SK-N-SH treated with all-trans-retinoic acid at 6 μM for 48 hours (cell line): ENCODE data around the gene HTR6.

Source experiments
- ARNTL ChIP-seq: fragments of 450-650 bp; formaldehyde crosslinking; IDR thresholded peaks from 2 replicates; pipeline ENCODE4 v1.5.0; 2020; ENCODE audit warnings: low read depth, mild to moderate bottlenecking, moderate library complexity, borderline replicate concordance
- ISL1 ChIP-seq: fragments of 250-450 bp; sonication (Bioruptor Pico); IDR thresholded peaks from 2 replicates; pipeline ENCODE4 v2.1.2; 2022; ENCODE audit warnings: mild to moderate bottlenecking, moderate library complexity
- OSR1 ChIP-seq: fragments of 250-450 bp; sonication (Bioruptor Pico); IDR thresholded peaks from 2 replicates; pipeline ENCODE4 v1.8.0; 2022; ENCODE audit warnings: moderate library complexity, mild to moderate bottlenecking, inconsistent platforms
- PATZ1 ChIP-seq: fragments of 250-450 bp; sonication (Bioruptor Pico); IDR thresholded peaks from 2 replicates; pipeline ENCODE4 v1.8.0; 2020; ENCODE audit warnings: mild to moderate bottlenecking, moderate library complexity, borderline replicate concordance
- POU6F1 ChIP-seq: fragments of 250-450 bp; sonication (Bioruptor Pico); IDR thresholded peaks from 2 replicates; pipeline ENCODE4 v1.8.0; 2021; ENCODE audit warnings: low read depth, mild to moderate bottlenecking, moderate library complexity, borderline replicate concordance
- RARB ChIP-seq: fragments of 250-450 bp; sonication (Bioruptor Pico); IDR thresholded peaks from 2 replicates; pipeline ENCODE4 v1.8.0; 2021; ENCODE audit warnings: mild to moderate bottlenecking, moderate library complexity
- SNAI2 ChIP-seq: fragments of 250-450 bp; sonication (Bioruptor Pico); IDR thresholded peaks from 2 replicates; pipeline ENCODE4 v1.5.0; 2020; ENCODE audit warnings: mild to moderate bottlenecking, moderate library complexity
- TCF4 ChIP-seq: fragments of 250-450 bp; sonication (Bioruptor Pico); IDR thresholded peaks from 2 replicates; pipeline ENCODE4 v1.8.0; 2021; ENCODE audit warnings: mild to moderate bottlenecking, moderate library complexity, borderline replicate concordance
- TOX ChIP-seq: fragments of 250-450 bp; sonication (Bioruptor Pico); IDR thresholded peaks from 2 replicates; pipeline ENCODE4 v1.8.0; 2021; ENCODE audit warnings: mild to moderate bottlenecking, moderate library complexity, borderline replicate concordance
- TSHZ2 ChIP-seq: fragments of 250-450 bp; sonication (Bioruptor Pico); IDR thresholded peaks from 2 replicates; pipeline ENCODE4 v1.5.0; 2020; ENCODE audit warnings: mild to moderate bottlenecking, moderate library complexity
- ZFP3 ChIP-seq: fragments of 250-450 bp; sonication (Bioruptor Pico); IDR thresholded peaks from 2 replicates; pipeline ENCODE4 v1.5.0; 2020; ENCODE audit warnings: mild to moderate bottlenecking, moderate library complexity
- ZNF565 ChIP-seq: fragments of 450-650 bp; formaldehyde crosslinking; conservative IDR thresholded peaks from 2 replicates; pipeline ENCODE4 v1.5.0; 2020; ENCODE audit warnings: low read depth, mild to moderate bottlenecking, moderate library complexity
- ZNF70 ChIP-seq: fragments of 450-650 bp; formaldehyde crosslinking; IDR thresholded peaks from 2 replicates; pipeline ENCODE4 v1.5.0; 2020; ENCODE audit warnings: mild to moderate bottlenecking, moderate library complexity
- ZNF8 ChIP-seq: fragments of 450-650 bp; formaldehyde crosslinking; IDR thresholded peaks from 2 replicates; pipeline ENCODE4 v1.5.0; 2020; ENCODE audit warnings: mild to moderate bottlenecking, moderate library complexity

GRCh38 chr1:19670787-19671186 is 6.1 kb downstream of the HTR6 start:
- TF ChIP-seq TCF4 (CRISPR knock-in tag) (no peak), ARNTL (no peak), PATZ1 (CRISPR knock-in tag) (no peak), POU6F1 (CRISPR knock-in tag) (no peak), SNAI2 (CRISPR knock-in tag) (no peak), OSR1 (CRISPR knock-in tag) (no peak), ZNF8 (CRISPR knock-in tag) (no peak), ZFP3 (CRISPR knock-in tag) (no peak), TOX (no peak), ZNF70 (CRISPR knock-in tag) (no peak), RARB (CRISPR knock-in tag) (no peak), TSHZ2 (CRISPR knock-in tag) (no peak), ISL1 (CRISPR knock-in tag) (no peak), ZNF565 (CRISPR knock-in tag) (no peak)
